GM21717 (cell line): ENCODE measurements around the gene TNFSF12.
"Not testable (repeated sequence)": the region's sequence is repeated elsewhere in the genome, so short reads cannot be mapped to it uniquely, and the experiment has no call there.

Source experiments
- ATAC-seq: cut with Tn5 transposase; IDR thresholded peaks from one replicate; pipeline ENCODE4 v1.9.1; 2021; ENCODE audit warnings: mild to moderate bottlenecking, moderate library complexity; ENCODE audit not compliant: unreplicated experiment

Gene TNFSF12

GRCh38 chr17:7583253-7584109, 34.6 kb downstream of the TNFSF12 start, which contains the start of gene MPDU1:
Gene MPDU1 (plus strand): TSS chr17:7583852. CDS start chr17:7583863, 11 bp downstream.
- ATAC-seq, result peak; percentile 57

- ATAC-seq, result no peak
Measured at GRCh38 chr17:7586673-7587419, 38.0 kb downstream of the TNFSF12 start.

DNA sequence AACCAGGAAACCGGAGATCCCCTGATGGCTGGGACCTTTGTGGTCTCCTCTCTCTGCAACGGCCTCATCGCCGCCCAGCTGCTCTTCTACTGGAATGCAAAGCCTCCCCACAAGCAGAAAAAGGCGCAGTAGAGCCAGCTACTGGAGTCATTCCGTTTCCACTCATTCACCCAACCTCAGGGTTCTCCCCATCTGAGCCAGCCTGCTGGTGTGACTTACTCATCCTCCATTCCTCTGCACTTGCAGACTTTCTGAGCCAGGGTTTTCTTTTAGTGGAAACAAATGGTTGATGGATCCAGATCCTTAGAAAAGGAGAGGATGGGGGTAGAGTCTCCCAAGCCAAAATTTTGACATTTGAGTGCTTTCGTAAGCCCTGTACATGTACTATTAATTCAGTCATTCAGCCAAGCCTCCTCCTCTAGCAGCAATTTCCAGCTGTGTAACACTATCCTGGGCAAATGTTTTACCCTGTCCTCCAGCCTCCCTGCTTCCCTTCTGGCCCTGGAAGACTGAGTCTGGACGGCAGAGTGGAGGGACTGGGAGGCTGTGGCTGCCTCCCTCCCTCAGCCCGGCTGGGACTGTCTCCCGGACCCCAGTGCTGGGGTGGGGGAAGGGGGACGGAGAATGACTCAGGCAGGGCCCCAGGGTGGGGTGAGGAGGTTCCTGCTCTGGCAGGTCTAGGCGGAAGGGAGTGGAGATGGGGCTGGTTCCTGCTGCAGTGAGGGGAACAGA, 38.7 kb downstream of the TNFSF12 start:
- no peak for ATAC-seq

DNA sequence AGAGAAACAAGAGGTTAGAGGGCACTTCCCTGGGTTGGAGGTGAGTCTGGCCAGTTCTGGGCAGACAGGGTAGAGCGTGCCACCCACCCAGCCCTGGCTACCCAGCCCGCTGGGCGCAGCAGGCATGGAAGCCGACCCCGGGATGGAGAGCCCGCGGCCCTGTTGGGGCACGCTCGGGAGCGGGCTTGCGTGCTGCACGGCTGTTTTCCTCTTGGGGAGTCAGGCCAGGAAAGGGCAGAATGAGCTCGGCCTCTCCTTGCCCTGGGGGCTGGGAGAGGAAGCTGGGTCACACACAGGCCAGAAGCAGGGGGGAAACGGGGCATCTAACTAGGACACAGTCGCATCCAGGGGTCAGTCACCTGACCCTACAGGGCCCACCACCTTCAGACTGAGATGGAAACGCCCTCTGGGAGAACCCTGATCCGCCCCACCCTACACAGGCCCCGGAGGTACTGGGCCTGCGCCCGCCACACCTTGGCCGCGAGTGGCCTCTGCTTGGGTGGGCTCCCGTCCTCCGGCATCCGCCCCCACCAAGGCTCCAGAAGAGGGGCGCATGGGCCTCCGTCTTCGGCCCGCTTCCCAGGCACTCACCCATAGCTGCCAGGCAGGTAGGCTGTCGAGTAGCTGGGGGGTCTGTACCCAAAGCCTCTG, 39.8 kb downstream of the TNFSF12 start:
- no peak for ATAC-seq

- no peak for ATAC-seq
Measured at GRCh38 chr17:7589204-7589868, 40.5 kb downstream of the TNFSF12 start.

- ATAC-seq, result no peak
Measured at GRCh38 chr17:7589891-7590691, 41.2 kb downstream of the TNFSF12 start, which contains the start of gene SOX15. Gene SOX15 (minus strand): TSS chr17:7590094. CDS start chr17:7589676, 418 bp downstream.

DNA sequence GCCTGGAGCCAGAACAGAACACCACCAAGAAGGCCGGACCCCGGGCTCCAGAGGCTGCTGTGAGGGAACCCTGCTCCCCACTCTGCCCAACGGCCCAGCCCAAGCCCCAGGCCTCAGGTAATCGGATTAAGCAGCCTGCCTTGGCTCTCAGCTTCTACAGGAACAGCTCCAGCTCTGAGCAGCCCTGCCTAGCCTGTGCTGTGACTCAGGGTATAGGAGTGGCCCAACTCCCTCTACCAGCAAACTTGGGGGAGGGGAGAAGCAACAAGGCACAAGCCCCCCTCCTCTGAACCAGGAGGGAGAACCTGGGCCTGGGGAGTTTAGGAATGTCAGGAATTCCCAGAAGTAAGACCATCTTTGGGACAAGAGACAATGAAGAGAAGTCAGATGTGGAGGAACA, 41.9 kb downstream of the TNFSF12 start:
- ATAC-seq, result no peak

GRCh38 chr17:7591596-7591995, 42.7 kb downstream of the TNFSF12 start:
- ATAC-seq, result no peak

- no peak for ATAC-seq
Measured at GRCh38 chr17:7592422-7593021, 43.7 kb downstream of the TNFSF12 start.

- no peak for ATAC-seq
Measured at GRCh38 chr17:7593296-7593695, 44.4 kb downstream of the TNFSF12 start.

DNA sequence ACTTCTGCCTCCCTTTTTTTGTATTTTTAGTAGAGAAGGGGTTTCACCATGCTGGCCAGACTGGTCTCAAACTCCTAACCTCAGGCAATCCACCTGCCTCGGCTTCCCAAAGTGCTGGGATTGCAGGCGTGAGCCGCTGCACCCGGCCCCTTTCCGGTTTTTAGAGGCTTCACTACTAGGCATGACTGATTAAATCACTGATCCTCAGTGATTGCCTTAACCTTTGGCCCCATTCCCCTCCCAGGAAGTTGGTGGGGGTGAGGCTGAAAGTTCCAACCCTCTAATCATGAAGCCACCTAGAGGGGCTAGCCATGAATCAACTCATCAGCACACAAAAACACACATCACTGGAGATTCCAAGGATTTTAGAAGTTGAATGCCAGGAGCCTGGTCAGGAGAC, 48.7 kb downstream of the TNFSF12 start:
- ATAC-seq, result not testable (repeated sequence)

- ATAC-seq, result no peak
Measured at GRCh38 chr17:7606280-7606679, 57.4 kb downstream of the TNFSF12 start.
